Measurements from ENCODE around the gene SMARCE1.

GRCh38 chr17:40596261-40596919, 51.2 kb downstream of the SMARCE1 start:
- TF ChIP-seq EP300 (IDR thresholded peaks at IDR 0.05) (no peak), CTCF (IDR thresholded peaks at IDR 0.05) (no peak), POLR2A (IDR thresholded peaks at IDR 0.05) (no peak)
